Stimulated activated naive CD8-positive, alpha-beta T cell treated with anti-CD3 and anti-CD28 coated beads, Interleukin-15, Interleukin-2, amounts not matched to agents 100 ng/mL and 50 ng/mL, for 24 hours (primary cell): Measurements from ENCODE around the gene GAB2.

Experiments used
- H3K27ac Mint-ChIP-seq: one replicate; pipeline ENCODE4 v1.8.0; 2021; ENCODE audit warnings: mild to moderate bottlenecking, mixed read lengths
- H3K27me3 Mint-ChIP-seq: one replicate; pipeline ENCODE4 v1.8.0; 2021; ENCODE audit warnings: mixed read lengths
- H3K36me3 Mint-ChIP-seq: one replicate; pipeline ENCODE4 v1.8.0; 2021; ENCODE audit warnings: low read depth, mixed read lengths
- H3K4me1 Mint-ChIP-seq: one replicate; pipeline ENCODE4 v1.8.0; 2021; ENCODE audit warnings: low read depth, mixed read lengths
- H3K4me3 Mint-ChIP-seq: one replicate; pipeline ENCODE4 v1.8.0; 2021; ENCODE audit warnings: mild to moderate bottlenecking, mixed read lengths
- H3K9me3 Mint-ChIP-seq: one replicate; pipeline ENCODE4 v1.8.0; 2021; ENCODE audit warnings: mixed read lengths

Gene GAB2

DNA sequence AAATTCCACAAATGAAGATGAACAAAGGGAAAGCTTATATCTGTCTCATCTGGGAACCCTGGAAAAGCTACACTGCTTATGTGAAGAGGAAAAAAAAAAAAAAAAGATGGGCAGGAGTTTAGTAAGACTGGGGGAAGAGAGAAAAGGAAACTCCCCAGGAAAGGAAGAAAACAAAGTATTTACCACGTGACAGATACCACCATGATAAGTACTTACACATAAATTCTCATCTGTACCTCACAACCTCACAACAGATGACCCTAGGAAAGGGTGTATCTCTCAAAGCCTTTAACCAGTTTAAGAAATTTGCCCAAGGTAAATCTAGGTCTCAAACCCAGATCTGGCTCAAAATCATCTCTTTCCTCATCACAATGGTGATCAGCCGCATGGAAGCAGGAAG lies 77.1 kb downstream of the GAB2 start:
- Mint-ChIP-seq H3K9me3 (no peaks in the 10 kb centered on the region), H3K27me3 (peaks cover 3% of the 10 kb centered on the region), H3K27ac (no peak overlapping the region), H3K4me3 (no peak overlapping the region), H3K36me3 (no peaks in the 10 kb centered on the region), H3K4me1 (peaks cover 18% of the 10 kb centered on the region)

DNA sequence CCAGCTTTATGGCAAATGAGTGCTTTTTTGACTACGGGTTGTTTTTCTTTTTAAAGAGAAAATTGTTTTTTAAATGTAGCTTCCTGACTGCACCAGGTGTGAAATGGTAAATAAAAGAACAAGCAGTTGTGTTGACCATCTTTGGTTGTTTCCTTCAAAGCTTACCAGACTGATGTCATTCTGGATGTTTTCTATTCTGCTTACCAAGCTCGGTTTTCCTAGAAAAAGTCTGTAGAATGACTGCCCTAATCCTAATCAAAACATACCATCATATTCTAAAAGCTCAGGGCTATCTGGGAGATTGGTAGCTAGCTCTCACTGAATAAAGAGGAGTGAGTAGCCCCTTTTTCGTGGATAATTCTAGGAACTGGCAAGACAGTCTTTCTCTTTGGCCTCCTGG lies 77.7 kb downstream of the GAB2 start:
- H3K27me3 Mint-ChIP-seq: peaks cover 4% of the 10 kb centered on the region
- H3K27ac Mint-ChIP-seq: no peak overlapping the region
- H3K9me3 Mint-ChIP-seq: no peaks in the 10 kb centered on the region
- H3K36me3 Mint-ChIP-seq: no peaks in the 10 kb centered on the region
- H3K4me3 Mint-ChIP-seq: no peak overlapping the region
- peaks cover 18% of the 10 kb centered on the region for H3K4me1 Mint-ChIP-seq

DNA sequence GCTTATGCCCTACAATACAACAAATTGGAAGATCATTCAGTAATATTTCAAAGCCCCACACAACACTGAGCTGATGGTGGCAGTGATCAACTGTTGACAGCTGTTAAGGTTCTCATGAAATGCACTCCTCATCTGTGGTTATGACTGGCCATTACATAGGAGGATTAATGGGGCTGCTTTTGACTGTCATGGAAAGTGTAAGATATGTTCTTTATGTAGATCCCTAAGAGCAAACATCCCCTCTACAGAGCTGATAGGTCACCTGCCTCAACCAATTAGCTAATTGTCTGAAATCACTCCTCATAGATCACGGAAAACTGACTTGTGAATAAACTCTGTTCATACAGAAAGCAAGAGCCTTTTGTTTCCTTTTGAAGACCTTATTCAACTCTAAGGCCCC lies 78.1 kb downstream of the GAB2 start:
- H3K4me3 Mint-ChIP-seq: no peak overlapping the region
- H3K4me1 Mint-ChIP-seq: peaks cover 18% of the 10 kb centered on the region
- H3K36me3 Mint-ChIP-seq: no peaks in the 10 kb centered on the region
- H3K9me3 Mint-ChIP-seq: no peaks in the 10 kb centered on the region
- peaks cover 4% of the 10 kb centered on the region for H3K27me3 Mint-ChIP-seq
- no peak overlapping the region for H3K27ac Mint-ChIP-seq

DNA sequence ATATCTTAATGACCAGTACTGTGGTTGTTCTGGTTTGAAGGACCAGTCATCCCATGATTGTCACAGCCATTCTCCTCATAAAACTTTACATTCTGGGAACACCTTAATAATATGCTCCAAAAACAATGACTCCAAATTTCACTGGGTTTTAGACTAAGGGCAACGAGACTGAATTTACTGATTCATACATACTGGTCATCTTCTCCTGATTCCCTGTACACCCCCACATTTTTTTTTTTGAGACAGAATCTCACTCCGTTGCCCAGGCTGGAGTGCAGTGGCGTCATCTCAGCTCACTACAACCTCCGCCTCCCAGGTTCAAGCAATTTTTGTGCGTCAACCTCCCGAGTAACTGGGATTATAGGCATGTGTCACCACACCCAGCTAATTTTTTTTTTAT lies 78.9 kb downstream of the GAB2 start:
- Mint-ChIP-seq H3K4me1 (peaks cover 18% of the 10 kb centered on the region), H3K9me3 (no peaks in the 10 kb centered on the region), H3K4me3 (no peak overlapping the region), H3K27ac (no peak overlapping the region), H3K27me3 (peaks cover 4% of the 10 kb centered on the region), H3K36me3 (no peaks in the 10 kb centered on the region)

DNA sequence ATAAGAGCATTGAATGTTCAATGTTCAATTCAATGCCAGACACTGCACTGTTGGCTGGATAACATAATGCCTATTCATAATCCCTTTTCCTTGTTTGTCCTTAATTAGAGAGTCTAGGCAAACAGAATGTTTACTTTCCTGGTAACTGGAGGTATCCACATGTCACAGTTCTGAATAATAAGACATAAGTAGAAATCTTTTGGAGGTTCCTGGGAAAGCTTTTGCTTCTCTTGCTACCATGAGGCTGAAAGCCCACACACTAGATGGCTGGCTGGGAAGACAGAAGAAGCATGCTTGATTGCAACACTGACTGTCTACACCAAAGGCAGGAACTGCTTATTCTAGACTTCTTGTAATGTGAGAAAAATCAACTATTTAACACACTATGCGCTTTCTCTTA lies 79.5 kb downstream of the GAB2 start:
- Mint-ChIP-seq H3K4me1 (peaks cover 18% of the 10 kb centered on the region), H3K9me3 (no peaks in the 10 kb centered on the region), H3K27me3 (peaks cover 4% of the 10 kb centered on the region), H3K27ac (no peak overlapping the region), H3K36me3 (no peaks in the 10 kb centered on the region), H3K4me3 (no peak overlapping the region)

DNA sequence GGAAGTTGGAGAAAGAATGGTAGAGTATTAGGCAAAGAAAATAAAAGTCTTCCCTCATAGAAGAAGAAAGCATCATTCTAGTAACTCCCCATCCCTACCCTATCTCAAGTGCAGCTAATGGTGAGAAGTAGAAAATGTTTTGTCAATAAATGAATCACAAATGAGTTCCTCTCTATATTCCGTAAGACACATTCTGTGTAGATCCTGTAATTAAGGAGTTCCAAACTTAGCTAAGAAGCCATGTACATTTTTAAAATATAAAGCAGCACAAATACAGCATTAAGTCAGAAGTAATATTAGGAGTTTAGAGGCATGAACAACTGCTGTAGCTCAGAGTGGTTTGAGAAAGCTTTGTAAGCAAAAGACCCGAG lies 80.1 kb downstream of the GAB2 start:
- Mint-ChIP-seq H3K4me3 (no peak overlapping the region), H3K27ac (no peak overlapping the region), H3K4me1 (peaks cover 22% of the 10 kb centered on the region), H3K27me3 (peaks cover 4% of the 10 kb centered on the region), H3K36me3 (no peaks in the 10 kb centered on the region), H3K9me3 (no peaks in the 10 kb centered on the region)

DNA sequence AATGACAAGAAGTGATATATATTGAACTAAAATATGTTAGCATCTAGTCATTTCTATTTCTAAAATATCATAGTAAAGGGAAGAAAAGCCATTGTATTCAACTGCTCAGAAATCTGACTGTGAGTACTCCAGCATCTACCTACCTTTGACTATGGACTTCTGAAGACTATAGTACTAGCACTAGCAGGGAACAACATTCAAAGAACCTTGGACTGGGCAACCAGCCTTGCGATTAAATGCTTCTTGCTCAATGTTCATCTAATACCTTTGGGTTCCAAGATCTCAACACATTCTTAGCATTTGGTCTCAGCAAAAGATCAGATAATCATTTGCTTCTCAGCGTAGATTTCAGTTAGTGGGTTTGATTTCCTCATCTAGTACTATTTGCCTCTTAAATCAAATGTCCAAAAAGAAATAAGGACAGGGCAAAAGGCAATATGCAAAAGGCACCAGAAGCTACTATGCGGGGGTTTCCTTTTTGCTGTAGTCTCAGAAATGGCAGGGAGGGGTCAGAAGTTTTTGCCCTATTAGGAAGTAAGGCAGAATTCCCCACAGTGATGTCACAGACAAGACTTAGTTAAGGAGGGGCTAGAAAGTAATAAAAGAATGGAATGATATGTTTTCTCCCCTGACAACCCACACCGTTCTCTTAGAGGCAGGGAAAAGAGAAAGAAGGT lies 80.6 kb downstream of the GAB2 start:
- no peak overlapping the region for H3K4me3 Mint-ChIP-seq
- H3K4me1 Mint-ChIP-seq: peaks cover 28% of the 10 kb centered on the region
- no peaks in the 10 kb centered on the region for H3K9me3 Mint-ChIP-seq
- H3K27me3 Mint-ChIP-seq: peaks cover 4% of the 10 kb centered on the region
- H3K27ac Mint-ChIP-seq: no peak overlapping the region
- H3K36me3 Mint-ChIP-seq: no peaks in the 10 kb centered on the region

DNA sequence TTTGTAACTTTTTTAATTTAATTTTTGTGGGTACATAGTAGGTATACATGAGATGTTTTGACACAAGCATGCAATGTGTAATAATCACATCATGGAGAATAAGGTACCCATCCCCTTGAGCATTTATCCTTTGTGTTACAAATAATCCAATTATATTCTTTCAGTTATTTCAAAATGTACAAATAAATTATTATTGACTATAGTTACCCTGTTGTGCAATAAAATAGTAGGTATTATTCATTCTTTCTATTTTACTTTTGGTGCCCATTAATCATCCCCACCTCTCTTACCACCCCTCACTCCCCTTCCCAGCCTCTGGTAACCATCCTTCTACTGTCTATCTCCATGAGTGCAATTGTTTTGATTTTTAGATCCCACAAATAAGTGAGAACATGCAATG lies 83.5 kb downstream of the GAB2 start:
- peaks cover 20% of the 10 kb centered on the region for H3K4me1 Mint-ChIP-seq

DNA sequence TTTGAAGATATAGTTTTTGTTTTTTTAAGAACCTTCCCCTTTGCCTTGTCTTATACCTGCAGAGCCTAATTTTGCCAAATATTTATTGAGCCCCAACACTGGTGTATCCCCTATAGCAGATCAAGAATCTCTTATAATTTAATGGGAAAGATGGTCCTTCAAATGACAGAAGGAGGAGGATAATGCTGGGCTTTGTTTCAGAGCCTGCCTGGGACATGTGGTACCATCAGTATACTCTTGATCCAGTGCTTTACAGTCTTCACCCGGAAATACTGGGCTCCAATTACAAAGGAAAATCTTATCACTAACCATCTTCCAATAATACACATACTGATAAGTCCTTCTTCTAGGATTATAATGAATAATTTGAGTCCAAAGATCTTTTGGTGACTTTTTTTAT lies 84.7 kb downstream of the GAB2 start:
- Mint-ChIP-seq H3K4me1 (peaks cover 19% of the 10 kb centered on the region), H3K27ac (no peak overlapping the region), H3K9me3 (no peaks in the 10 kb centered on the region), H3K36me3 (no peaks in the 10 kb centered on the region), H3K27me3 (peaks cover 4% of the 10 kb centered on the region), H3K4me3 (no peak overlapping the region)

More for the DNA sequence above, 83.5 kb downstream of the GAB2 start:
- Mint-ChIP-seq H3K4me3 (no peak overlapping the region), H3K27me3 (peaks cover 4% of the 10 kb centered on the region), H3K9me3 (no peaks in the 10 kb centered on the region), H3K27ac (no peak overlapping the region), H3K36me3 (no peaks in the 10 kb centered on the region)

DNA sequence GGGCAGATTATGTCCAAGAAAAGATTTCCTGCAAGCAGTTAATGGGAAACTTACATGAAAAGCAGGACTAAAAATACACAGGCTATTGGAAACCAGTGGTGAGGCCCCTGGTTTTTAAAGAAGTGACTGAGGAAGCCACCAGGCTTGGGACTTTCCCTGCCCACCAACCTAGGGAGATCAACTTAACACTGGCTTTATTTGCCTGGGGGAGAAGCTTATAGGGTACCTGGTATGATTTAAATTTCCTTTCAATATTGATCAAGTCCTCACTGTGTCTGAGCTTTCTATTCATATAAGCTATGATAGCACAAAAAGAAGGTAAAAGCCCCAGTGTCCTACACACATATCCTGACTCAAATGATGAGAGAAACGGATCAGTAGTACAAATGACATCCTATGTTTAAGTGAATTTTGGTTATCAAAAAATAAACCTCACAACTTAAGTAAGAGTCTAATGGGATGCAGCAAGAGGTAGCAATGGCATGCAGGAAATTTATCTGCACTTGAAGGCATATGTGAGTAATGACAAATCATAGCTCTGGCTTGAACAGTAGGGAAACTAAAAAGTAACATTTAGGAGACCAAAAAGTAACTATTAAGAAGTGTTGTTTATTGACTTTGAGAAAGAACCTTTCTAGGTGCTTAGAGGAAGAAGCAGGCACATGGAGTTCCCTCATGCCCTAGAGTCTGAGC lies 85.3 kb downstream of the GAB2 start:
- Mint-ChIP-seq H3K27ac (peak overlapping the region; percentile 56), H3K4me3 (no peak overlapping the region), H3K27me3 (peaks cover 4% of the 10 kb centered on the region), H3K9me3 (no peaks in the 10 kb centered on the region), H3K36me3 (no peaks in the 10 kb centered on the region), H3K4me1 (peaks cover 19% of the 10 kb centered on the region)

DNA sequence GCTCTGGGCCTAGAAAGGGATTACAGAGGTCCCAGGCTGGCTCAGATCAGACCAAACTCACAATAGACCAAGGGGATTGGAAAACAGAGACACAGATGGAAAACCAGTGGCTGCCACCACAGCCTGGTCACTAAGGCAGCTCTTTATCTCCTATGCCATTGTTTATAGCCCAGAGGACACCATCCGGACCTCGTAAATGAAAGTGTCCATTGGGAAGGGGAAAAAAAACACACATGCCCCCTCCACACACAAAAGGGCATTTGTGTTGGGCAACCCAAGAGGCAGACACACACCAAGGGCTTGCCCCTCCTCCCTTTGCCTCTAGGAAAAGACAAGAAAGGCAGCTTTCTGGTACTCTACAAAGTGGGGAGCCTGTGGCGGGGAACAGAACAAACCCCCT lies 85.9 kb downstream of the GAB2 start:
- H3K36me3 Mint-ChIP-seq: no peaks in the 10 kb centered on the region
- no peaks in the 10 kb centered on the region for H3K9me3 Mint-ChIP-seq
- H3K4me3 Mint-ChIP-seq: no peak overlapping the region
- H3K27me3 Mint-ChIP-seq: peaks cover 4% of the 10 kb centered on the region
- H3K4me1 Mint-ChIP-seq: peaks cover 19% of the 10 kb centered on the region
- H3K27ac Mint-ChIP-seq: peak overlapping the region; percentile 56

DNA sequence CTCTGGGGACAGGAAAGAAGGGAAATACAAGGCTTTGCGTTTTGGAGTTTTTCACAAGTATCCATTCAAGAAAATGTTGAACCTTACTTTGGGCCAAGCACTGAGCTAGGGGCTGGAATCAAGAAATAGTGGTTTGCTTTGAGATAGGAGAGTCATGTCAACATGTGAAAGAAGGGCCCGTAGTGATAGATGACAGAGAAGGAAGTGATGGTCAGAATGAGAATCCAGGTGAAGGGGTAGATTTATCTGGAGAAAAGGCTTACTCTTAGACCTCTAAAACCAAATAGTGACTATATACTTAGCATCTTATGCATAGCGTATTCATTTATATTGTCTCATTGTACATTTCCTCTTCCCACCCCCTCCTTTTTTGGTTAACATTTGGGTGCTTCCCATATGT lies 87.3 kb downstream of the GAB2 start:
- Mint-ChIP-seq H3K27me3 (no peaks in the 10 kb centered on the region), H3K4me3 (no peak overlapping the region), H3K36me3 (no peaks in the 10 kb centered on the region), H3K9me3 (no peaks in the 10 kb centered on the region), H3K4me1 (peaks cover 28% of the 10 kb centered on the region), H3K27ac (no peak overlapping the region)

DNA sequence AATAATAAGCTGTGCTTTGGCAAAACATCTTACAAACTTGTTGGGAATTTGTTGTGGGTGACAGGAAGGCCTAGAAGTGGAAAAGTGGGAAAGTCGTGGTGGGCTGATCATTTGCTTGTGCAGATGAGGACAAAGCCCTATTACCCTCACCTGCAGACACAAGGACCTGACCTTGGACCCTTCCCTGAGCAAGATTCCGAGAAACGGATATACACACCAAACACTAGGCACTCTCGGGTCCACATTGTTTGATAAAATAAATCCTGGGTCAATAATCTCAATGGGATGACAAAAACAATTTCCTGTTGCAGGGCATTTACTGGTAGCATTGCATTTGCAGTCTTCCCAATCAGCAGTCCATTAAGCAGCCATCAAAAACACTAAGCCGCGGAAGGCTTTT lies 89.7 kb downstream of the GAB2 start:
- Mint-ChIP-seq H3K4me1 (peaks cover 41% of the 10 kb centered on the region), H3K36me3 (no peaks in the 10 kb centered on the region)

DNA sequence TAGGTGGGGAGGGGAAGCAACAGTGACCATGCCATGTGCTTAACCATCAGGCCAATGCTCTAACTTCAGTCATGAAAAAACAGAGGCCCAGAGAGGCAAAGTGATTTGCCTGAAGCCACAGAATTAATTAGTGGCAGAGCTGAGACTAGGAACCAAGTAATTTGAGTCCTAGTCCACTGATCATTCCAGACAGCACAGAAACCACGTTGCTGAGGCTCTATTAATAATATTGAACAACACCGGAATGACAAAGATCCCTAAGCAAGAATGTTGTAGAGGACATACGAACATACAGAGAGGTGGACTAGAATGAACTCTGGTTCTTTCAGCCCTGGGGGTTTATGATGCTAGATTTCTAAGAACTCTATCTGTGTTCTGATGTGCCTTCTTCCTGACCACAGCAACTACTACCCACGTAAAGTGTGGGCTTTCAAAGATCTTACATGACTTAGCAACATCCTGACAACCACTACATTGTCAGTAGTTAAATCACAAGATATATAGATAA lies 92.3 kb downstream of the GAB2 start:
- Mint-ChIP-seq H3K27me3 (no peaks in the 10 kb centered on the region), H3K4me3 (no peak overlapping the region), H3K27ac (no peak overlapping the region)

More for the DNA sequence above, 89.7 kb downstream of the GAB2 start:
- Mint-ChIP-seq H3K9me3 (no peaks in the 10 kb centered on the region), H3K27ac (peak overlapping the region; percentile 14), H3K4me3 (no peak overlapping the region), H3K27me3 (no peaks in the 10 kb centered on the region)

DNA sequence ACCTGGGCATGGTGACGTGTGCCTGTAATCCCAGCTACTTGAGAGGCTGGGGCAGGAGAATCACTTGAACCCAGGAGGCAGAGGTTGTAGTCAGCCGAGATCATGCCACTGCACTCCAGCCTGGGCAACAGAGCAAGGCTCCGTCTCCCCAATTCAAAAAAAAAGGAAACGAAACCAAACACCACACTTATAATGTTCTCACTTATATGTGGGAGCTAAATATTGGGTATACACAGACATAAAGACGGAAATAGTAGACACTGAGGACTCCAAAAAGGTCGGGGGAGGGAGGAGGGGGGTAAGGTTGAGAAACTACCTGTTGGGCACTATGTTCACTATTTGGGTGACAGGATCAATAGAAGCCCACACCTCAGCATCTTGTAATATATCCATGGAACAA lies 94.3 kb downstream of the GAB2 start:
- Mint-ChIP-seq H3K9me3 (no peaks in the 10 kb centered on the region), H3K27me3 (no peaks in the 10 kb centered on the region), H3K27ac (no peak overlapping the region), H3K4me1 (peaks cover 25% of the 10 kb centered on the region), H3K36me3 (no peaks in the 10 kb centered on the region), H3K4me3 (no peak overlapping the region)

More for the DNA sequence above, 92.3 kb downstream of the GAB2 start:
- peaks cover 27% of the 10 kb centered on the region for H3K4me1 Mint-ChIP-seq
- no peaks in the 10 kb centered on the region for H3K9me3 Mint-ChIP-seq
- no peaks in the 10 kb centered on the region for H3K36me3 Mint-ChIP-seq
